H1 (cell line): Measurements from ENCODE around the gene SCNN1A. TPM values are rescaled to one million over a fixed set of nuclear protein-coding genes. Genes with fewer than 3 reads are reported as not detected.

ENCODE experiments used
- EGR1 ChIP-seq: IDR thresholded peaks from 2 replicates; pipeline ENCODE4 v1.6.1; 2011; ENCODE audit warnings: low read depth, low read length, borderline replicate concordance
- polyA plus RNA-seq, 7 experiments: library from polyadenylated mRNA; depleted of rRNA in 3 of 7; stranded (reverse) in 5 of 7; unstranded in 2 of 7; fragments of >200 nt in 5 of 7; fragments of 200-250 nt in 2 of 7; gene quantifications; 1 replicate in 5 of 7; 2 replicates in 1 of 7; 4 replicates in 1 of 7; pipeline versions ENCODE4 v1.2.1 to v1.2.3, GENCODE V29; 2011 to 2013; ENCODE audit warnings: missing spikeins in 2 of 7, mixed read lengths in 2 of 7
- total RNA-seq: library from RNA; stranded (reverse); fragmentation: NEBNext Ultra II Directional; extraction: Animal tissue kit (Norgen Biotek cat#: 25700); gene quantifications from 2 replicates; pipeline ENCODE4 v1.2.1, GENCODE V29; 2021

Gene SCNN1A
- total and polyA plus RNA-seq, 2 of the 8 experiments (the other 6 are each of a cell fraction or from before 2014, with no cell fraction given): 85.5 to 156 TPM

GRCh38 chr12:6324936-6325750 is 50.2 kb downstream of the SCNN1A start (continued):
- TF ChIP-seq EGR1: no peak; the same call in 1 of the 2 replicates
